ENCODE data around the gene SLC25A1.

SLC25A1 gene

DNA sequence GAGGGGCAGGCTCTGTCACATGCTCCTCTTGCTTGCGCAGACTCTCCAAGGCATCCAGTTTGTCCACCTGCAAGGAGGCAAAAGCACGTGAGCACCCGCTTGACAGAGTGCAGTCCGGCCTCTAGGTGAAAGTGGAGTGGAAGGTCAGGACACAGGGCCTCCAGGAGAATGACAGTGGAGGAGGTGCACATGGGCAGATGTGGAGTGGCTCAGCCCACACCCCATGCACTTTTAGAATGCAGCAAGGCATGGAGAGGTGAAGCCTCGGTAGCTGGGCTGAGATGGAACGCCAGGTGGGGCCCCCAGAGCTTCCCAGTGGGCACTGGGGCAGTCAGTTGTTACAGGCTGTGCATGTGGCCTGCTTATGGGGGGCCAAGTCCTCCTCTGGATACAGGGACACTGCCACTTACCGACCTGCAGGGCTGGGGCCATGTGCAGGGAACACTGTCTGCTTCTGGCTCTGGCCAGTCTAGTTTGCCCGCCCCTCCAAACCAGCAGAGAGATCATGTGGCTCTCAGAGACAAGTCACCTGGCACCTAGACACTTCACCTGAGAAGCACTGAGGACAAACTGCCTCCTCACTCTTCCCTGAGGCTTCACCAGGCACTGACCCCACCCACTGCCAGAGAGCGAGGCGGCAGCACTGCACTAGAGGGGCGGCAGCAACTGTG, 2.3 kb upstream of the SLC25A1 start:
- no peak for DNase-seq (ENCODE audit: low read depth)

DNA sequence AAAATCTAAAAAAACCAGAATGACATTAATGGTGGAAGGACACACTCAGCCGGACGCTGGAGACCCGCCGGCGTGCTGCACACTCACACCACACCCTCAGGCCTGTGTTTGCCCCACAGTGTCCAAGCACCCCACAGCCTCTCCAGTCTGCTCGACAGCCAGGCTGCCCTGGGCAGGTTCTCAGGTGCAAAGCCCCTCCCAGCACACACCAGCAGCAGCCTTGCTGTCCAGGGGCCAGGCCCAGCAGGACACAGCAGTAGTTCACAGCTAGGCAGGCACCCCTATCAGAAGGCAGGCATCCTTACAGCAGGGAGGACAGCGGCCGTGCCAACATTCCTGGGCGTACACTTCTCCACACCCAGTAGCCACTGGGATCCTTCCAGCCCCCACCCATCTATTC, 1.7 kb upstream of the SLC25A1 start:
- DNase-seq (ENCODE audit: low read depth) = no peak

DNA sequence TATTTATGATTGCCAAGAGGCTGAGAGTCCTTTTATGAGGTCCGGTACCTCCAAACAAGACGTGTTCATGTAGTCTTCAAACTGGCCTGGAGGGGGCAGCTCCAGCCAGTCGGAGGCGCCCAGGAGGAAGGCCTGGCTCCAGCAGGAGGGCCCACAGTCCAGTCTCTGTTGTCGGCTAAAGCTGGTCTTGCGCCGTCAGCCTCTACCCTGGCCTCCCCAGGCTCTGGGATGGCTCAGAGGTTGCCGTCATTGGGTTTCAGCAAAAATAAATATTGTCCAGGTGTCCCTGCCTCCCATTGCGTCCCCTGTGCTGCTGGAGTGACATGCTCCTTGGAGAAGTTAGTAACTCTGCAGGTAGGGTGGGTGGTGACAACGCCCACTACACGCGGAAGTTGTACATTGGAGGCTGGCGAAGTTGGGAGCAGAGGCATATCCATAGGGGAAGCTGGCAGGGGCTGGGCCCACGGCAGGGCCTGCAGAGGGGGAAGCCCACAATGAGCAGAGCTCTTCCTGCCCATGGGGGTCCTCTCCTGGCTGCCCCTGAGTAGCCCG, 1.0 kb upstream of the SLC25A1 start:
- no peak for DNase-seq (ENCODE audit: low read depth)

DNA sequence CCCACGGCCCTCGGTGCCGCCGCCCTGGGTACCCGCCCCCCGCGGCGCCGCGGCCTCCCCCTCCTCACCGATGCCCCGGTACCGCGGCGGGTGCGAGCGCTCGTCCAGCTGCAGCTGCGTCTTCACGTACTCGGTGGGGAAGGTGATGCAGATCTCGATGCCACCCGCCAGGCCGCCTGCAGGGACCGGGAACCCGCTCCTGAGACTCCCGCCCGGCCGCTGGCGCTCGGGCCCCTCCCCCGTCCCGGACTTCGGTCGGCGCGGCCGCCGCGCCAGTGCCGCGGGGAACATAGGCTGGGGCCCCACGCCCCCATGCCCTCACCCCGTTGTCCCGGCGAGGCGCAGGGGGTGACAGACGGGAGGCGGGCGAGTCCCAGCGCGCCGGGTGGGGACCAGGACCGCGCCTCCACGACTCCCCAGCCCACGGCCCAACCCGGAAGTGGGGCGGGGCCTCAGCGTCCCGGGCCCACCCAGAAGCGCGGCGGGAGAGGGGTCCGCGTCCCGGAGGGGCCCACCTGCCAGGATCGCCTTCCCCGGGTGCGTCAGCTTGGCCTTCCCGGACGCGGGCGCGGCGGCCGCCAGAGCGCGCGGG, 375 bp downstream of the SLC25A1 start:
- peak; percentile 27 for DNase-seq (ENCODE audit: low read depth)

DNA sequence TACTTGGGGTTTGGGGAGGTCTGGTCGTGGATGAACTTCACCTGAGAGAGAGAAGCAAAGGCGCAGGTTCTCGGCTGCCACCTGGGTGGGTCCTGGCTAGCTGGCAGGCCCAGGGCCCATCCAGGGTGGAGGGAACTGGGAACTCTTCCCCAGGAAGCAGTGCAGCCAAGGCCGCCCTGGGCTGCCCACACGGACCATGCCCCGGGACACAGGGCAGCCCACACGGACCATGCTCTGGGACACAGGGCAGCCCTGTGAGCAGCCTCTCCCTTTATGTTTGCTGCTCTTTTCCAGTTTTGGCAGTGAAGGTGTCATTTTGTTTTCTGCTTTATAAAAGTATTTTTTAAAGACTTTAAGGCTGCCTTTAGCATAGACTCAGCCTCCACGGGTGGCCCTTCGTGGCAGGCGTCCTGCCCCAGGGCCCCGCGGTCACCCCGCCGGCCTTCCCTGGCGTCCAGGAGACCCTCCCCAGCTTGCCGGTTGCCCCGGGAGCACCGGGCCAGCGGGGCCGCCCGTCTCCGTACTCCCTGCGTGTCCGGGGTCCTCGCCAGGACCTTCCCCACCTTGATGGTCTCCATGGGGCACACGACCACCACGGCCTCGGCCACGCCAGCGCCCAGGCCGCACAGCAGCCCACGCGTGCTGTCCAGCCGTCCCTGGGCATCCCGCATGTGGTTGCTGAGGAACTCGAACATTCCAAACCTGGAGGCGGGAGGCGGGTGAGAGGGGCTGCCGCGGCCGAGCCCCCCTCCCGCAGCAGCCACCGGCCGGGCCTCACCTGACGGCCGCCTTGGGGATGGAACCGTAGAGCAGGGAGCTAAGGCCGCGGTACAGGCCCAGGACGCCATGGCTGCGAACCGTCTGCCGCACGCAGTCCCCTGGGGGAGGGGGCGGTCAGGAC, 1.1 kb downstream of the SLC25A1 start:
- no peak for DNase-seq (ENCODE audit: low read depth)

DNA sequence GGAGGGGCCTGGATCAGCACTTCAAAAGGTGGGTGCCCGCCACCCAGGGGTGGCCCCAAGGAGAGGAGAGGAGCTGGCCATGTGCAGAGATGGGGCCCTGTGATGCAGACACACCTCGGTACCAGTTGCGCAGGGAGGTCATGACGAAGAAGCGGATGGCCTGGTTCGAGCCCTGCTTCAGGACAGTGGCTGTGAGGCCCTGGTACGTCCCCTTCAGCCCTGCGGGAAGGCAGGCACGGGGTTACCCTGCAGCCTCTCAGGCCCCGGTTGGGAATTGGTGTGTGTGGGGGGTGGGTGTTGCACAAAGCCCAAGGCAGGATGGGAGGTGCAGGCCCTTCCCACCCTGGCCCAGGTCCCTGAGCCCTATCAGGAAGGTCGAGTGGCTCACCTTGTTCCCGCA, 1.8 kb downstream of the SLC25A1 start:
- no peak for DNase-seq (ENCODE audit: low read depth)

DNA sequence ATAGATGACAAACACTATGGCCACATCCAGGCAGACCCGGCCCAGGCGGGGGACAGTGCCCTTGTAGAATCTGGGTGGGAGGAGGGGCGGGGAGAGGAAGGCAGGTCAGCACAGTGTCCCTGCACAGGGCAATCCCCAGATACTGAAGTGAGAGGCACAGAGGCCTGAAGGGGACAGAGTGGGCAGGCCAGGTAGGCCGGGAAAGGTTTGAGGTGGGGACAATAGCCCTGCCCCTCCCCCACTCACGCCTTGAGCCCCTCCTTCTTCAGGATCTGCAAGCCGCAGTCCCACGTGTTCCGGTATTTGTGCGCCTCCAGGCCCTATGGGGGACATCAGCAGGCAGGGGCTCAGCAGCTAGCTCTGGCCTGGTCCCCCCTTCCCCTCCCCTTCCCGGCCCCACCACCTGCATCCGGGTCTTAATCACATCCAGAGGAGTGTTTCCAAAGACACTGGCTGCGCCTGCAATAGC, 2.3 kb downstream of the SLC25A1 start:
- no peak for DNase-seq (ENCODE audit: low read depth)

DNA sequence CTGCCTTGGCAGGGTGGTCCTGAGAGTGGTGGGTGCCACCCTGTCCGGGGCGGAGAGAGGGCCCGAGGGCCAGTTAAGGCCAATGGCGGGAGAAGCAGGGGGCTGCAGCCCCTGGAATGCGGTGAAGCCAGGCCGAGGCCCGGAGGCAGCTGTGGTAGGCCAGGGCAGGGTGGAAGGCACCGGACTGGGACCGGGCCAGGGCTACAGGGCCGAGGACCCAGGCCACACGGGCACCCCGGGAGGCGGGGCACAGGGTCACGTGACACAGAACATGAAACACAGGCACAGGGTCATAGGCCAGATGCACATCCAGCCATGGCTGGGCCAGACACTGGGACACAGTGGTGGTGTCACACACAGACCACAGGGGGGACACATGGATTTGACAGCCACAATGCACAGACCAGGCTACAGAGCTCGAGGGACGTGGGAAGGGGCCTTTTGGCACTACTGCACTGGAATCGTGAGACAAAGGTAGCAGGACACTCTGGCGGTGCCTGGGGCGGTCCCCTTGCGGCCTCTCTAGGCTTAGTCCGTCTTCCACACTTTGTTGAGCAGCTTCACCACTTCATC, 2.8 kb downstream of the SLC25A1 start:
- no peak for DNase-seq (ENCODE audit: low read depth)

DNA sequence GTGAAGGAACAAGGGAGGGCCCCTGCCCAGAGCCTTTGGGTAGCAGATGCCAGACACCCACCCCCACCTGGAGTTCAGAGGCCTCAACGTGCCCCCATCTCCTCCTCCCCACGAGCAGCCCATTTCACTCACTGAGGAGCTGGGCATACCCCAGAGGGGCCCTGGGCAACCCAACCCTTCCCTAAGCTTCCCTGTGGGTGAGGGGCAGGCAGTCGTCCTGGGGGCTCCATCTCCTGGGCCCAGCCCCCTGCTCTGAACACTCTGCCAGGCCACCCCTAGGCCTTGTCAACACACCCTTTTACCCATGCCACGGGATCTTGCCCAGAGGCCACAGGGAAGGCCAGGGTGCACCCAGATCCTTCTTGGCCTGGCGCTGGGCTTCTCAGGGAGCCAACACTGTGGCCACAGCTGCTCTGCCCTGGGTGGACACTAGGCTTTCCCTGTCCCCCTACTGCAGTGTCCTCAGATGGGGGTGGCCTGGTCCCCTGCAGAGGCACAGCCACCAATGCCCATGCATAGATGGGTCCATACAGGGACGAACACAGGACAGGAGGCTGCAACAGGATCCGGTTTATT, 3.4 kb downstream of the SLC25A1 start:
- DNase-seq (ENCODE audit: low read depth) = no peak

DNA sequence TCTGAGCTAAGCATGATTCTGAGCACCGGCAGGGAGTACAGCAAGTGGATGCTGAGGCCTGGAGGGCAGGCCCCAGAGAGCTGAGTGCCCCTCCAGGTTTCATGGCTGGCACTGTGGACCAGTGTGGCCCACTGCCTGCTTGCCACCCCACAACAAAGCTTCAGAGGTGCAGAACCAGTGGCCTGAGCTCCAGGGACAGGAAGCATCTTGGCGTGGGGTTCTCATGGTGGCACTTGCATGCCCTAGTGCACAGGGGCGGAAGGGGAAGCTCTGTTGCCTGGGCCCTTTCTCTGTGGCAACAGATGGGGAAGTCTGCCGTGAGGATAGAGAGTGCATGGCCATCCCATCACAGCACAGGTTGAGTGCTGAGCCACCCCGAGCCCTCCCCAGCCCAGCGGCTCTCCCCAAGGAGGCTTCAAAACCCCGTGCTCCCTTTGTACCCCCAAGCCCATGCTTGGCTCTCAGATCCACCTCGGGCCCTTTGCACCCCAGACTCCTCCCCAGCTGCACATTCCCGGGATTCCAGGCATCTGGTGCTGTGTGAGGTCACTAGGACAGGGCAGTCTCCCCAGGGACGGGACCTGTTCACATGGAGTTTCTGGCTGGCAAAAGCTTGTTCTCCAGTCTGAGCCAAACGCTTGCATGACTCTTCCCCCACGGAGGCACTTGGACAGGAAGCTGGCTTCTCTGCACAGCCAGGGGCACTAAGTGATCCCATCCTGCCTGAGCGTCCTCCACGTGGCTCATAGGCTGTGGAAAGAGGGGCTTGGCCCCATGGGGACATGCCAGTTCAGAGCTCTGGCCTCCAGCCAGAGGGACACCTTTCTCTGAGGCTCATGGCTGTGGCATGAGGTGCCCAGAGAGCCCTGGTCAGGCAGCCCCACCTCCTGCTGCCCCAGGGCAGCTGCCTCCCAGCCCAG, 4.2 kb downstream of the SLC25A1 start:
- DNase-seq (ENCODE audit: low read depth) = no peak

DNA sequence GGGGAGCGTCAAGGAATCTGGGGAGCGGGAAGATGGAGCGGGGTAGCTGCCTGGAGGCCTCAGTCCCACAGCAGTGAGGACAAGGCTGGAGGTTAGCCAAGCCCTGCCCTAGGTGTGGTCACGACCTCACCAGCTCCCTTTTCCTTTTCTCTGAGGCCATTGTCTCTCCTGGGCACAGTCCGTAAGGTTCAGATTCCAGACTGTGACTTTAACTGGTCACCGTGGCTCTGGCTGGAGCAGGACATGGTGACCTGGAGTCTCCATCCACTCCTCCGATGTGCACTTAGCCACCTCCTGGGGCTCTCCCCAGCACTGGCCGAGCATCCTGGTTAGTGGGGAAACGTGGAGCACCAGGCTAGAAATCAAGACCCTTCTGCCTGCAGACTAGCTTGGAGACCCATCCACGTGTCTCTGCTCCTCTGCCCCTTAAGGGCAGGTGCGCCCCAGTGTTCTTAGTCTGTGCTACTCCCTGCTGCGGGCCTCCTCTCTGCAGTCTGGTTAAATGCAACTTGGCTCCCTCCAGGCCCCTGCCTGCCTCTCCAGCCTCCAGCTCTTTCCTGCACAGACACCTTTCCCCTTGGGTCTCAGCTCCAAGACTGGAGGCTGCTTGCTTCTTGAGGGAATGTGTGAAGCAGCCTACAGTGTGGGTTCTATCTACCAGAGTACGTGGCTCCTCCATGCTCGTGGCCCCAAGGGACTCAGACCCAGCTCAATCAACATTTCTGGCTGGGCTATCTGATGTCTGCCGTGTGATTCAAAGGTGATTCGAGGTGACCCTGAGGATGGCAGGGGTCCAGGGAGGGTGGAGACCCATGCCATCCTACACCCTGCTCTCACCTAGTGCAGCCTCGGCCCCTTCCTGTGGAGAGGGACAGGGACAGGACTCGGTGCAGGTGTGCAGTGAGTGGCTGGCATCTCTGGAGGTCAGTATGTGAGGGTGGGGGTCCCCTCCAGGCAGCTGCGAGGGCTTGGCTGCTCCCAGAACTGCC, 5.2 kb downstream of the SLC25A1 start:
- no peak for DNase-seq (ENCODE audit: low read depth)

DNA sequence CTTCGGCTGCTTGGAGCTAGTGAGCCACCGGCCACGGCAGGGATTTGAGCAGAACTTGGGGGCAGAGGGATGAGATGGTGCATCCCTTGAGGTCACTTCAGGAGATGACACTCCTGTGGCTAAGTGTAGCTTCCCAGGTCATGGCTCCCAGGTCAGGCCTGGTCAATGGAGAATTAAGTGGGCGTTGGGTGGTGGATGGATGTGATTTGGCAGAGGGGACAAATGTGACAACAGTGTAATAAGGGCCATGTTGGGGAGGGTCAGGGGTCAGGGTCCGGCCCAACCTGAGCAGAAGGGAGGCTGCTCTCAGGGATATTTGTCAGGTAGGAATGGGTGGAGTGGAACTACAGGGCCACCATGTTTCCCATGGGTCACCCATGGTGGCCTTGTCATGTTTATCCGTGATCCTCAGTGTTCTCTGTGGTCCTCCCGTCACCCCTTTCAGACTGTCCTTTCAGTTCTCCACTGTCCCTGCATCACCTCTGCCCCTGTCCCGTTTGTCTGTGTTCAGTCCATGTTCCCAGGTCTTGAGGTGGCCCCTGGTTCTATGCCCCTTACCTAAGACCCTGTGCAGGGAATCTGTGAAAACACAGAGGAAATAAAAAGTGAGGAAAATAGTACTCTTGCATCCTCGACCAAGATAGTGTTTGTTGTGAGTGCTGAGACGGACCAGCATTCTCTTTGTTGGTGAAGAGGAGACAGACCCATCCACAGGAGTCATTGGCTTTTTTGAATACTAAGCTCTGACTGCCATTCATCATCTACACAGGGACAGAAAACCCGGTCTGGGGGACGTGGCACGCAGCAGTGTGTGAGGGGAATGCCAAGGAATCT, 6.1 kb downstream of the SLC25A1 start:
- no peak for DNase-seq (ENCODE audit: low read depth)

DNA sequence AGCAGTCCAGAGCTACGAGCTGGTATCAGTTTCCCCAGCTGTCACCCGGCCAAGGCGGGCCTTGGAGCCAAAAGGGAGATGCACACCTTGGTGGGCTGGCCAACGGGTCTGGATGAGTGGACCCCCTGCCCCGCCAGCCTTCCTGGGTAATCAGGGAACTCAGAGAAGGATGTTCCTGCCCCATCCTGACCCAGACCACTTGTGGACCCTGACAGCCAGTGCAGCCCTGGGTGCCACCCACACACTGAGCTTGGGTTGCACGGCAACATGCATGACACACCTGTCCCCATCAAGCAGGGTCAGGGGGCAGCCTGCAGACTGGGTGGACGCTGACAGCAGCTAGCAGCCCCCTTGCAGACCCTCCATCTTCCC, 8.6 kb downstream of the SLC25A1 start:
- DNase-seq (ENCODE audit: low read depth) = no peak

DNA sequence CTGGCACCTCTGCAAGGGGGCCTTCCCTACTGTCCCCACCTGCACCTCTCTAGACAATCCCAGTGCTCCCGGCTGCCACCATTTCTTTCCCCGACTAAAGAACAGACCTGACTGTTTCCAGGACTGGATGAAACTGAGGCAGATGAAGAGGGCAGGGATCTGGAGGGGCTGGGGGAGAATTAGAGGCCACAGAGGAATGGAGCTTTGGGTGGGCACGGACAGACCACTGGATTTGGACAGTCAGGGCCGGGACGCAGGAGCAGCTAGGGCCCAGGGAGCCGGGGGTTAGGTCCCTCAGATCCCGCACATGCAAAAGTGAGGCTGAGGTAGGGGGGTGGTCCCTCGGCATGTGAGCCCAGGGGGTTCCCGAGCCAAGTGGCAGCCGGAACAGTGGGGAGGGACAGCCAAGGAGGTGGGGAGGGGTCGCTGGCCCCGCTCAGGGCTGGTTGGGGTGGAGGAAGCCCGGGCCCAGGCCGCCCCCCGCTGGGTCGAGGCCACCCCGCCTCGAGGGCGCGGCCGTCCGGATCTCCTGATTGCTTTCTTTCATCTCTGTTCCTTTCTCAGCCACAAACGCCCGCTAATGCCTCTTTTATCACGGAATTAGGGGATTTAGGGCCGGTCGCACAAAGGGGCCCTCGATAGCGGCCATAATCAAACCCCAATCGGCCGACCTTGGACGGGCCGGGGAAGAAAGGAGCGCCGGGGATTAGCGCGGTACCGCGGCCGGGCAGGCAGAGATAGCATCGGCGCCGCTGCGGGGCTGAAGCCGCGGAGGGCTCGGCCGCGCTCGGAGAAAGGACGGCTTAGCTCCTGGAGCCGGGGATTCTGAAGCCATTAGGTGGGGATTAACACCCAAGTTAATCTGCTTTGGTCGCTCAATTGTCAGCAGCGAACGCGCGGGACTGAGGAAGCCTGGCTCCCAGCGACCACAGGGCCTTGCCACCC, 9.3 kb downstream of the SLC25A1 start:
- DNase-seq (ENCODE audit: low read depth) = no peak

DNA sequence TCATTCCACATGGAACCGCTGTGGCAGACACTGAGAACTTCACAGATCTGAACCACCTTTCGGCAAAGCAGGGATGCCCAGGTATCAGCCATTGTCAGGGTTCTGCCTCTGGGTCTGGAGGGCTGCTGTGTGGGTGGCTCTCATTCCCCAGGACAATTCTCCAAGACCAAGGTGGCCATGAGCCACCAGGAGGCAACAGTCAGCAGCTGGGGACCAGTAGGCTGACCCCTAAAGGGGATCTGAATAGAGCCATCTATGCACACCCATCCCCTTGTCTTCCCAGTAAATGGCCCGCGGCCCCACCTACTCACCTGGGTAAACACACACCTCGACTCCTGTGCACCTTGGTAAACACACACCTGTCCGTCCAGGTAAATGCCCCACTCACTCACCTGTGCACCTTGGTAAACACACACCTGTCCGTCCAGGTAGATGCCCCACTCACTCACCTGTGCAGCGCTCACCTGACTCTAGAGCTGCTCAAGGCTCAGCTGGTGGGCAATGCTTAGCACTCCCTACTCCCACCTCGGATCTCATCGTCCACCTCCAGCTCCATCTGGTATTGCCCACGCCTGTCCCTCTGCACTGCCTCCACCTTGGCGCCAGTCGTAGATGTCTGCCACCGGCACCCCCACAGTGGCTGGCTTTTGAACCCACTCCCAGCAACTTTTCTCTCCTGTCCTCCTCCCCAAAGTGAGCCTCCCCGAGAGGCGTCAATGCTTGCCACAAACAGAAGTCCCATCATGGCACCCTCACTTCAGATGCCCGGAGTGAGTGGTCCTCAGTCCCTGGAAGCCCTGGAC, 10.2 kb downstream of the SLC25A1 start:
- no peak for DNase-seq (ENCODE audit: low read depth)

DNA sequence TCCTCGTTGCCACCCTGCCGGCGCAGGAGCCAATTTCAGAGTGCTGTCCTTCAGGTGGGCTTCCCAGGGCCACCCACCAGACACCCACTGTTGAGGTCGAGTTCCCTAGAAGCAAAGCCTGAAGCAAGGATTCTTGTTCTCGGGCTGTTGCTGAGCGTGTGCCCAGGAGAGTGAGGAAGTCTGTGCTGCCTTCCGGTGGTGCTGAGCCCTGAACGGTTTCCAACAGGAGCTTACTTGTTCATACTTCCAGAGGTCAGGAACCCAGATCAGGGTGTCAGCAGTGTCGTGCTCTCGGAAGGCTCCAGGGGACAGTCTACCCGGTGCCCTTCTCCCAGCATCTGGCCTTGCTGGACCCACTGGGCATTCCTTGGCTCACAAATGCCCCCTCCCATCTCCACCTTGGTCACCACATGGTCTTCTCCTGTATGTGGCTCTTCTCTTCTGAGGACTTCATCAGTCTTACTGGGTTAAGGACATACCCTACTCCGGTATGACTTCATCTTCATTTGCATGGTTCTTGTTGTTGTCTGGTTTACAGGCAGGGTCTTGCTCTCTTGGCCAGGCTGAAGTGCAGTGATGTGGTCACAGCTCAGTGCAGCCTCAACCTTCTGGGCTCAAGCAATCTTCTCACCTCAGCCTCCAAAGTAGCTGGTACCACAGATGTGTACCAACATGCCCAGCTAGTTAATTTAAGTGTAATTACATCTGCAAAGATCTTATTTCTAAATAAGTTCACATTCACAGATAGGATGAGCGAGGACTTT, 11.2 kb downstream of the SLC25A1 start:
- no peak for DNase-seq (ENCODE audit: low read depth)

Measured in stimulated activated CD8-positive, alpha-beta memory T cell treated with anti-CD3 and anti-CD28 coated beads, Interleukin-12 subunit alpha, Interleukin-12 subunit beta, amount 100 ng/mL, for 1 hour (primary cell).